ENCODE results near the gene ATP5F1E. TPM values are rescaled to one million over a fixed set of nuclear protein-coding genes. Genes with fewer than 3 reads are reported as not detected.

Gene ATP5F1E
- total RNA-seq, 1 donor from 2014 or later, result 38.4 TPM

DNA sequence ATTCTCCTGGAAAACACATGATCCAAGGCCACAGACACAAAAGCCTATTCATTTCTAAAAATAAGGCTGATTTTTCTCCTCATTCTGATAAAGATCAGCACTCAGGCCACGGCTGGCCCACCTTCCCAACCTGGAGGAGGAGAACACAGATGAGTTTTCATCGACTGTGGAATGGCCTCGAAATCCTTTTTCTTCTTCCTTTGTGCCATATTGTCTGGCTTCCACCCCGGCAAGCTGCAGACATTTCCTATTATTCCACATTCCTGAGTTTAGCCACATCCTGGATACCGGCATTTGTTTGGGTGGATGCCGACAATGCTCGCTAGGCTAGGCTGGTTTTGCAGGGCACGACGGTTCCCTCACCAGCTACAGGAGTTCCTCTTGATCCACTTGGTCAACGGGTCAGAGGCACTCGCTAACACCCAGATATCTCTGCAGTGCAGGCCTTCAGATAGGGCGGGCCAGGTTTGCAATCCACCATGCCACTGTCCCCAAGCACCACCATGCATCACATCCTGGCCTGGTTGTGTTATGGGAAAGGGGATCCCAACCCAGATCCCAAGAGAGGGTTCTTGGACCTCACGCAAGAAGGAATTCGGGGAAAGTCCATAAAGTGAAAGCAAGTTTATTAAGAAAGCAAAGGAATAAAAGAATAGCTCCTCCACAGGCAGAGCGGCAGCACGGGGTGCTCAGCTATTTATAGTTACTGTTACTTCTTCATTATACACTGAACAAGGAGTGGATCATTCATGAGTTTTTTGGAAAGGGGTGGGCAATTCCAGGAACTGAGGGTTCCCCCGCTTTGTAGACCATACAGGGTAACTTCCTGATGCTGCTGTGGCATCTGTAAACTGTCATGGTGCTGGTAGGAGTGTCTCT is 20.9 kb downstream of the ATP5F1E start:
- intact Hi-C loops (cut with DNase I), result no loop called here
- ATAC-seq (peak; percentile 30), DNase-seq (ENCODE audit: low spot score) (peak; percentile 53)

DNA sequence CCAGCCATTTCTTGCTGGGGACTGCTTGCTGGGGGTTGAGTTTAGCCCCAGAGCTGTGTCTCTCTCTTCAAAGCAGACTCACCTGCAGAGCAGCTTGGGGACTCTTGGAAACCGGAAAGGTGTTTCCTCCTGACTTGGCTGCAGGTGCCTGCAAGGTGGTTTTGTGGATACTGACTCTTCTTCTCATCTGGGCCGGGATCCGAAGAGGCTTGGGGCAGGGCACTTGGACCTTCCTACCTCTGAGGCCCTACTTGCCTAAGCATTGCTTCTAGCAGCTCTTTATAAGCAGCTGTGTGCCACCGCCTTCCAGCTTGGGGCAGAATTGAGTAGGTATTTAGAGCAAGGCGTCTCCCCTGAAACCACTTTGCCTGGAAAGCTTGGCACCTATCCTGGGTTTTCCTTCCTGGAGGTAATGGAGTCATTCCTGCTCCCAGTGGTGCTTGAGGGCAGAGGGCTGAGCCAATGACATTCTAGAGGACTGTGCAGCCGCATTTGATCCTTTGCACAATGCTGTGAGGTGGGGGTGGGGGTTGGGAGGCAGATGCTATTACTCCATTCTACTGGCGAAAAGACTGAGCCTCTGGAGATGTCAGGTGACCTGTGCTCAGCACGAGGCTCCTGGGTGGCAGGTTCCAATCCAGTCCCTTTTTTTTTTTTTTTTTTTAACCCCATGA is 21.7 kb downstream of the ATP5F1E start:
- peak; percentile 45 for DNase-seq (ENCODE audit: low spot score)
- intact Hi-C loops (cut with DNase I), result no loop called here
- no peak for ATAC-seq

DNA sequence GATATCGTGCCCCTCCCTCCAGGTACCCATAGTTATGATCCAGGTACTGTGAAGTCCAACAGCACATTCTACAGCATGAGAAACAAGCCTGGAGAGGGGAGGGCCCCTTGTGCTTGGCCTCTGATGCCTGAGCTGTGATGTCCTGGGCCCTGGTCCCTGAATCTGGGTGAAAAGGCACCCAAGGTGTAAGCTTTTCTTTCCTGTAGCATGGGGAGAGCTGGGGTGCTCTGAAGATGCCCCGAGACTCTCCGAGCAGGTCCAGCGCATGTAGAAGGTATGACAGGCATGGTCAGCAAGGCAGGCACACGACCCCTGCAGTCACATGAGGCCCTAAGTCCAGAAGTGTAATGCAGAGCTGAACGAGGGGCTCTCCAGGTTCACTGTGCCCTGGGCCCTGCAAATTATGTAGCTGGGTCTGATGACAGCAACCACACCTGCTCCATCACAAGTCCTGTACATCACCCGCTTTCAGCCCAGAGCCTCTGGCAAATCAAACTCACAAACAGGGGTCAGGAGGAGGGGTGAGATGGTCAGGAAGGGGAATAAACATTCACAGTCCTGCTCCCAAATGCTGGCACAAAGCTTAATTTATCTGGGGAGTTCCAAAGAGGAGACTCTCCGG is 23.3 kb downstream of the ATP5F1E start:
- intact Hi-C loops (cut with DNase I), result no loop called here
- ATAC-seq (no peak), DNase-seq (ENCODE audit: low spot score) (no peak)

DNA sequence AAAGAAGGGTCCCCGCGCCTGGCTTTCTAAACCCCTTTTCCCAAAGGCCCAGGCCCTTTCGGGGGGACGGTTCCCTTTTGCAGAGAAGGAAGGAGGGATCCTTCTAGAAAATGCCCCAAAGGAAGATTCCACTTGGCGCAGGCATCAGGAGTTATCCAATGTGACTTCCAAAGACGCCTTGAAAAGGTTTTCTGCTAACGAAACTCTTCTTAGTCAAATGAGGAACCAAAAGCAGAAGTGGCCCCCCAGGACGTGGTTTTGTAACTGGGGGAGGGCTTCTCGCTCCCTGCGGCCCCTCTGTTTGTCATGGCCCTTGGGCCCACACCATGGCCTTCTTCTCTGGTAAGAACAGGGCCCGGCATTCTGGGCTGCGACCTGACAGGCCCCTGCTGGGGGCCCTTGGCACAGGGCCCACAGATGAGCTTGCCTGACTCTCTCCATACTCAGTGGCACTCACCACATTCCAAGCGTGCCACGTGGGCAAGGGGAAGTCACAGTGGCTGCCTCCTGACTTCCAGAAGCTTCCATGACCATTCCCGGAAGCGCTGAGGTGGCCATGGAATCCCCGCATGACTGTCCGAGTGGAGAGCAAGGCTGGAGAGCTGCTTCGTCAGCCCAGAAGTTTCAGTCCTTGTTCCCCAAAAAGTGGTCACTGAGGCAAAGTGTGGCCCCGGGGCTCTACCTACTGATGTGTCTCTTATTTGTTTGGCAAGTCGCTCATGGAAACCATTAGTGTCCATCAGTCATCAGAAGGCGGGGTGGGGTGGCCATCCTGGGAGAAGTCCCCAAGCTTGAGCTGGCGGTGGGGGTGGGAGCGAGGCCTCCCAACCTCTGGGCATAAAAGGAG is 24.2 kb downstream of the ATP5F1E start:
- DNase-seq (ENCODE audit: low spot score), result peak; percentile 74

DNA sequence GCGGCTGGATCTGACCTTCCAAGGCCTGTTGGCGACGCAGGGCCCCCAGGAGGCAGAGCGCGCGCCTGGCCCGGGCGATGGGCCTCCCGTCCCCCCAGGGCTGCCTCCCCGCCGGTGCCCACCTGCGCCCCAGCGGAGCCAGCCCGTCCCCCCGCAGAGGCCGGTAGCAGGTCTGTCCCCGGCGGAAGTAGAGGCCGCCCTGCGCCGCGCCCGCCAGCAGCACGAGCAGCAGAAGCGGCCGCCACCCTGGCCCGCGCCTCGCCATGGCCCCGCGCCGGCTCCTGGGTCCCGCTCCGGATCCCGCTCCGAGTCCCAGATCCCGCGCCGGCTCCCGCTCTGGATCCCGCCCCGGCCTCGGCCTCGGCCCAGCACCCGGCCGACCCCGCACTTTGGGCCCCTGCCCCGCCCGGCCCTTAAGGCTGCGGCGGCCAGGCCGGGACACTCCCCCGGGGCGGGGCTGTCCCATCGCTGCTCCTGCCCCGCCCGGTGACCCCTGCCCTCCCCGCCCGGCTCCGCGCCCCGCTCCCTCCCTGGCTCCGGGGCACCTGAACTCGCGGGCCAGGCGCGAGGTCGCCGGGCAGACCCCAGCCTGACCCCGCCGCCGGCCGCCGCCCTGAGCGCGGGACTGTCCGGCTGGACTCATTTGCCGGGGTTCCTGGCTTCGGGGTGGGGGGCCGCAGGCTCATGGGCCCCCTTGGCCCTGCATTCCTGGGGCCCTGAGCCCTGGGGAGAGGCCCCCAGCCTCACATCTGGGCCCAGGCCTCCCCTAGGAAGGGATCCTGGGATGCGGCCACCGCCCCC is 25.1 kb downstream of the ATP5F1E start, which contains the start of gene CTSZ:
CTSZ (minus strand) TSS at position 391 of the 801 bp plus-strand sequence; CDS start at position 265, 126 bp downstream.
- DNase-seq (ENCODE audit: low spot score), result peak; percentile 73
- intact Hi-C loops (cut with DNase I), result no loop called here
- ATAC-seq, result peak; percentile 67

More for the DNA sequence above, 24.2 kb downstream of the ATP5F1E start:
- intact Hi-C loops (cut with DNase I), result no loop called here
- peak; percentile 11 for ATAC-seq

DNA sequence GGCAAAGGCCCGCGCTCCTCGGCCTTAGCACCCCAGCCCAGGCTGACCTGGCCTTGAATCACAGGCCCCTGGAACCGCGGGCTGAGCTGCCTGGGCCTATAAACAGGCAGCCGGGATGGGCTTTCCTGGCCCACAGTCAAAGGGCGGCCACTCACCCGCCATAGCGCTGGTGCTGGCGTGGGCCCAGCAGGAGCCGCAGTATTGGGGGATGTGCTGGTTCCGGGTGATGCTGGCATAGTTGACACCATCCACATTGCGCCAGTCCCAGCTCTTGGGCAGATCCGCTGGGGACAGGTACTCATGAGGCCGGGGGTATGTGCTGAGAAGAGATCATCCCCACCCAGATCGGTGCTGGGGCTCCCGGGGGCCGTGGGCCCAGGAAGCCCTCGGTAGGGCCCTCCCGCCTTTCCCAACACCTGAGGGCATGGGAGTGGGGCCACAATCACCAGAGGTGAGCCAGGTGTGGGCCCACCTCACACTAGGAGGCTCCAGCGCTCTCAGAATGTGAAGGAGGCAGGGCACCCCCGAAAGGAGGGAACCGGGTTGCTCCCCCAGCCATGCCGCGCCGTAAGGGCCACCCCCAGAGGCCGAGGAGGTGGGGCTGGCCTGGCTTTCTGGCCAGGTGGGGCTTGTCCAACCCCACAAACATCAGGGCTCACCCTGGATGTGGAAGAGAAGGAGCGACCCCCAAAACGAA is 25.8 kb downstream of the ATP5F1E start:
- DNase-seq (ENCODE audit: low spot score) (no peak), ATAC-seq (no peak)
- intact Hi-C loops (cut with DNase I), result no loop called here

DNA sequence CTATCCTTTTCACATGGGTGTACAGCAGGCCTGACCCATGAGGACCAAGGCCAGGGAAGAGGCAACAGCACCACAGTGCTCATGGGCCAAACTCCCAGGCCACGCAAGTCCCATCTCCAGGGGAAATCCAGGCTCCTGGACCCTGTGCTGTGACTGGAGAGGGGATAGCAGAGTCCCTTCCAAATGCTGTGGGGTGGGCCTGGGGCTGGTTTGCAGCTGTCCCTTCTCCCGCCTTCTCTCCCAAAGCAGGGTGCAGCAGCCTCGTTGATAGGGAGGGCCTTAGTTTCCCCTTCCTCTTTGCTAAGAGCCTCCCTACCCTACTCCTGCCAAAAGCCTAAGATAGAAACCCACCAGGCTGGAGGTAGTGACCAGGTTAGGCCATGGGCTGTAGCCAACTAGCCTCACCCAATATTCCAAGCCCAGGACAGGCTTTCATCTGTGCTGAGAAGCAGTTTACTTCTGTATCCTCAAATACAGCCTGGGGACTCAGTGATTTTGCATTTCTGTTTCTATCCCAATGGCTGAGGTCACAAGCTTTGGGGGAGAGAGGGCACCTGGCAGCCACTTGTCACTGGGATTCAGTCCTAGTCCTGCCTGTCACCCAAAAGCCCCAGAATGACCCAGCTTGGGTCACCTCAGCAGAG is 26.5 kb downstream of the ATP5F1E start:
- ATAC-seq, result no peak
- intact Hi-C loops (cut with DNase I), result no loop called here
- no peak for DNase-seq (ENCODE audit: low spot score)

DNA sequence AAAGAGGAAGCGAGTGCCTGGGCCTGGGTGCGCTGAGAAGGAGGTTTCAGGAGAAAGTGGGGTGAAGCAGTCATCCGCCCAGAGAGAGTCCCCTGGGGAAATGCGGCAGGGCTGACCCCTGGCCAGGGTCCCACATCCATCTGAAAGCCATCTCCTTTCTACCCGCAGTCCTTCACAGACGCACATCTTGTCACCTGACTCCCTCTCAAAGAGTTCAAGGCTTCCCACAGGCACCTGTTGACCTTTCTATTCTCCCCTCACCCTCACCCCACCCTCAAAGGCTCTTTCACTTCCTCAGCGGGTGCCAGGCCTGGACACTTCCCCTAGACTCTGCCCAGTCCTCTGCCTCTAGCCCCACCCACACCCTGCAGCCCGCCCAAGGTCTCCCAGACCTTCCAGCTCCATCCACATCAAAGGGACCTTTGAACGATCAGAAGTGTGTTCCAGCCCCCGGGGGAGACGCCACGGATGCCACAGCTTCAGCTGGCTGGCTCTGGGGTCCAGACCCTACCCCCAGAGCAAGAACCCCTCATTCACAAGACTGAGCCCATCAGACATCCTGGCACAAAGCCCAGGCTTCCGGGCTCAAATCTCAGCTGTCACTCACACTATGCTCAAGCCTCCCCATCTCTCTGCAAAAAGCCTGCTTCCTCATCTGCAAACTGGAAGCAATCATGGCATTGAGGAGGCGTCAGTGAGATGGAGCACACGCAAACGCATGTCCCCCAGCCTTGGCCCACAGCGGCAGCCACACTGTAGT is 27.2 kb downstream of the ATP5F1E start:
- intact Hi-C loops (cut with DNase I), result no loop called here
- ATAC-seq (peak; percentile 74), DNase-seq (ENCODE audit: low spot score) (peak; percentile 73)

DNA sequence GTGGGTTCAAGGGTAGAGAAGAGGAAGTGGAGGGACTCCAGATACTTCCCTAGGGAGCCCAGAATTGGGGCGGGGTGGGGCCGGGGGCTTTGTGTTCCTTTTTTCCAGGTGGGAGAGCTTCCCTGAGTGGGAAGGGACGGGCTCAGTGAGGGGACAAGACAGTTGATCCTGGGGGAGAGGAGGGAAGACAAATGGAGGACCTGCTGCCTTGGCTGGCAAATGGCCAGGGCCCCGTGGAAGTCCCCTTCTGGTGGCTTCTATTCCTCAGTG is 27.7 kb downstream of the ATP5F1E start:
- intact Hi-C loops (cut with DNase I), result no loop called here
- ATAC-seq (no peak), DNase-seq (ENCODE audit: low spot score) (no peak)

DNA sequence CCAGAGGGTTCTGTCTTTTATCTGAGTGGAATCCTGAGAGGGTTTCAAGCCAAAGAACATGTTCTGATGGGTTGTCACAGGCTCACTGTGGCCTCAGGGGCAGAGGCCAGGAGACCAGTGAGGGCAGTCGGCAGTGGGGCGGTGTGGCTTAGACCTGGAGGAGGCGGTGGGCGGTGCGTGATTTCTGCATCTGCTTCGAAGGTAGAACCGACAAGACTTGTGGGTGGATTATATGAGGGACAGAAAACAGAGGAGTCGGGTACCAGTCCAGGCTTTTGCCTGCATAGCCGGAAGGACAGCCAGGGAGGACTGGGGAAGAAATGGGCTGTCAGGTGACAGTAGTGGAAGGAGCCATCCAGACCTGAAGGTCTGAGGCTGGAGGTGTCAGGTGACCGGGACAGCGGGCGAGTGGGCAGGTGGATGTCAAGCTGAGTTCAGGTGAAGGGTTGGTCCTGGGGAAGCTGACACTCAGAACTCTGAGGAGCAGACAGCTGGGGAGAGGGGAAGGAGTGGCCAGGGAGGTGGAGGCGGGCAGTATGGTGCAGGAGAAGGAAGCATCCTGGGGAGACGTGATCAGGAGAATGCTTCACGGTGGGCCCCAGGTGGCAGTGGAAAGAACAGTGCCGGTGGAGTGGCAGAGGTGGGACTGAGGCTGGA is 28.2 kb downstream of the ATP5F1E start:
- ATAC-seq, result no peak
- peak; percentile 54 for DNase-seq (ENCODE audit: low spot score)

DNA sequence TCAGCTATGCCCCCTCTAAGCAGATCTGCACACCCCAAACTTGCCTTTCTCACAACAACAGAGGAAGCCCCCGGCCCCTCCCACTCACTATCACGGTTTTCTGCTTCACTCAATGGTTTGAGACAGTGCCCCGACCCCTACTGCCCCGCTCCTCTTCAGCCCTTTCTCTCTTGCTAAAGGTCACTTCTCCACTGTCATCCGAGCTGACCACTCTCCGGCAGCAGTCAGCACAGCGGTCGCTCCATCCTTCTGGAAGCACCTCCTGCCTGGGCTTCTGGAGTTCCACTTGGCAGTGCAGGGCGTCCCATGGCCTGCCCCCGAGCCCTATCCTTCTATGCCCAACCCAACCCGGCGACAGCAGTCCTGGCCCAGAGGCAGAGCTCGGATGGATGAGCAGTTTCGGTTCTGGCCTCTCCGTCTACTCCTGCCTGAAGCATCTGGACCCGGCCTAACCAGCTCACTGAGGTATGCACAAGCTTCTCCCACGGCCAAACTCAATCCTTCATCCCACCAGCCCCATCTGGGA is 29.2 kb downstream of the ATP5F1E start:
- DNase-seq (ENCODE audit: low spot score), result peak; percentile 37
- ATAC-seq, result no peak
- intact Hi-C loops (cut with DNase I), result no loop called here

More for the DNA sequence above, 28.2 kb downstream of the ATP5F1E start:
- intact Hi-C loops (cut with DNase I), result no loop called here

DNA sequence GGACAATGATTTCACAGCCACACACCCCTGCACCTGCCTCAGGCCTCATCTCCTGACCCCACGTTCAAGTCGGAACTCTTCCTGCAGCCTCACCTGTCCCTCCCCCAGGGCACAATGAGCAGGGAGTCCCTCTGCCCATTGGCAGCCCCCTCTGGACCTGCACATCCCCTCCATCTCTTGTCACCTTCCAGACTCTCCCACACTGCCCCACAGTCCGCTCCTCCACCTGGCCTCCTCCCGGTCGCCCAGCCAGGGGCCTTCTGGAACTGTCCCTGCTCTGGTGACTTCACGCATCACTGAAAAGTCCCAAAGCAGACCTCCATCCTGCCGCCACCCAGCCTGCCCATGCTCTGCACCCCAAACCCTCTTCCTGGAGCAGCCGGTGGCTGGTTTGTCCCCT is 29.7 kb downstream of the ATP5F1E start:
- ATAC-seq, result no peak
- intact Hi-C loops (cut with DNase I), result no loop called here

DNA sequence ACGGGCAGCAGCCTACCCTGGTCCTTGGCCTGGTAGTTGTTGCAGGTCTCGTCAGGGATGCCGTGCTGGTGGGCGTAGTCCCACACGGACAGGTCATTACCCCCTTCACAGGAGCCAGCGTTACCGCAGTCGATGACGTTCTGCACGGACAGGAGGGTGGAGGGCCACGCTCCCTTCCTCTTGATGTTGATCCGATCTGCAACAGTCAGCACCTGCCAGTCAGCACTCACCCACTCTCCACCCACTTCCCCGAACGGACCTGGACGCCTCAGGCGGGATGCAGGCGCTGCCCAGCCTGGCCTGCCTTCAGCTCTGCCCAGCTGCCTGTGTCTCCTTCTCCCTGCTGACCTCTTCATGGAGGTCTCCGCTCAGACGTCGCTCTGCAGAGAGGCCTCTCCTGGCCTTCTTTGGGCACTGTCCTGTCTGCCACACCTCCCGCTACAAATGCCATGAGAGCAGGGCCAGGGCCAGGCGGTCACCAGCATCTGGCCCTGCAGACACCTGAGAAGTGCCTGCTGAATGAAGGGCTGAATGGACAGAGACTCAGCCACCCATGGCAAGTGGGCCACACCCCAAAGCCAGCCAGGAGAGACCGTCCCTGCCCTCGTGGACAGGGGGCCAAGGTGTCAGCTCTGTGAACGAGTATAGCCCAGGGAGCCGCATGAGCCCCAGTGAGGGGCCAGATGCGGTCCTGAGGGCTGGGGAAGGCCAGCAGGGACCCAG is 30.5 kb downstream of the ATP5F1E start:
- DNase-seq (ENCODE audit: low spot score), result peak; percentile 48
- no peak for ATAC-seq
- intact Hi-C loops (cut with DNase I), result no loop called here

More for the DNA sequence above, 29.7 kb downstream of the ATP5F1E start:
- no peak for DNase-seq (ENCODE audit: low spot score)

DNA sequence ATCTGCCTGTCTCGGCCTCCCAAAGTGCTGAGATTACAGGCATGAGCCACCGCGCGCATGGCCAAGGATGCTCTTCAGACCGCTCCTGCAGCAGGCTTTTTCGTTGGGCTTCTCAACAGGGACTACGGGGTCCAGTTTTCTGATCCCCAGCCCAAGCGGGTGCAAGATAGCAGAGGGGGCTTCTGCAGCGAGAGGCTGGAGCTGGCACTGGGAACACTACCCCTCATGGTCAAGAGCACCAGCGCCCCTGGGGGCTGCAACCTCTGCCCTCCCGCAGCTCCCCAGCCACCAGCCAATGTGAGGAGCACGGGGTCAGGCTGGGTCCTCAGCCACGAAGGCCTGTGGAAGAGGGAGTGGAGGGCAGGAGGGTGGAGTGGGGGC is 31.1 kb downstream of the ATP5F1E start:
- intact Hi-C loops (cut with DNase I), result no loop called here
- ATAC-seq, result no peak
- peak; percentile 48 for DNase-seq (ENCODE audit: low spot score)

DNA sequence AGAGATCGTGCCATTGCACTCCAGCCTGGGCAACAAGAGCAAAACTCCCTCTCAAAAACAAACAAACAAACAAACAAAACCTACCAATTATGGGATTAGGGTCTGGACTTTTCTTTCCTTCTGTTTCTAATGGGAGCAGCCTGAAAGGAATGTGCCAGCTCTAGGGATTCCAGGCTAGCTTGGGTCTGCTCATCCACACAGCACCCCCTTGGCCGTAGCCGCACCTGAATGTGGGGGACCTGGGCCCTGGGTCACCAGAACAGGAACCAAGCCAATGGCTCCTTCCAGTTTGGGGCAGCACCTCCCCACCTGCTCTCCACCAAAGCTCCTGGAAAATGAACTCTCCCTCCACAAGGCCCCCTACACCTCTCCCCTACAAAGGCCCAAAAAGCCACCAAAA is 31.8 kb downstream of the ATP5F1E start:
- intact Hi-C loops (cut with DNase I), result no loop called here
- DNase-seq (ENCODE audit: low spot score) (no peak), ATAC-seq (no peak)

All from sciatic nerve (tissue), 2 donors.